Measurements from ENCODE around the gene TRPV6.

Gene TRPV6

GRCh38 chr7:142915315-142915714 is 29.8 kb upstream of the TRPV6 start:
- H3K9me3 Mint-ChIP-seq, result no peaks in the 10 kb centered on the region
- no peaks in the 10 kb centered on the region for H3K36me3 Mint-ChIP-seq
- H3K27me3 Mint-ChIP-seq, result peaks cover 19% of the 10 kb centered on the region
- no peaks in the 10 kb centered on the region for H3K4me1 Mint-ChIP-seq
- ATAC-seq (ENCODE audit: low read depth), result no peak
- no peak for DNase-seq (ENCODE audit: low spot score in 2 of 2)
- no peak overlapping the region for H3K4me3 Mint-ChIP-seq
- H3K27ac Mint-ChIP-seq, result no peak overlapping the region

DNA sequence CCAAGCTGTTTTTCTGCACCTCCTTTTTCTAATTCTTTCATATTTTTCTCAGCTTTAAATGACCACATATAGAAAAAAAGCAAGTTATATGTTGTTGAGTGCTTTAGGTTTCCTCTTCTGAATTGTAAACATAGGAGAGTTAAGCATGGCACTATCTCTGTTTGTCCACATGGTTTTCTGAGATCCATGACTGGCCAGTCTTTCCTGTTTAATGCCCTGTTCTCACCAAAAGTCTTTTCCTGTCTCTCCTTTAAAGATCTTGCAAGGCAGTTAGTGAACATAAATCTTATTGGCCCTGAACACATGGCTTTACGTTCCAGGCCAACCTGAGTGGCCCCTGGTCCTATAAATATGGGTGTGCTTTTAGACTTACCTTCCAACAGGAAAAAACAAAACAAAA is 28.6 kb upstream of the TRPV6 start:
- H3K4me3 Mint-ChIP-seq, result no peak overlapping the region
- H3K27me3 Mint-ChIP-seq, result peaks cover 16% of the 10 kb centered on the region
- H3K36me3 Mint-ChIP-seq, result no peaks in the 10 kb centered on the region
- DNase-seq (ENCODE audit: low spot score in 2 of 2), result no peak
- H3K9me3 Mint-ChIP-seq, result no peaks in the 10 kb centered on the region
- H3K27ac Mint-ChIP-seq, result no peak overlapping the region
- no peaks in the 10 kb centered on the region for H3K4me1 Mint-ChIP-seq
- no peak for ATAC-seq (ENCODE audit: low read depth)

DNA sequence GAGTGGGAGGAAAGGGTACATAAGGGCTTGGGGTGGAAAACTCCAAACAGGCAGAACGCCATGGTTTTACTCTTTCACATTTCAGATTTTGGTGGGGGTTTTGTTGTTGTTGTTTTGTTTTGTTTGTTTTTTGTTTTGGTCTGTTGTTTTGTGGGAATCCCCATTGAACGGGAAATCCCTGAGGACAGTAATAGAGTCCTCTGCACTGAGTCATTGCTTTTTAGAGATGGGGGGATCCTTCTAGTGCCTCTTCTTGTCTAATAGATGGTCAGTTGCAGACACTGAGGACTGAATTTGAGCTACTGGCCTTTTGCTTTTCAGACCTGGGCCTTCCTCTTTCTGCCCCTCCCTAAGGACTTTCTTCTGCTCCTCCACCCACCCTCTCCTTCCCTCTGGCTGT is 28.0 kb upstream of the TRPV6 start:
- no peaks in the 10 kb centered on the region for H3K9me3 Mint-ChIP-seq
- peaks cover 17% of the 10 kb centered on the region for H3K27me3 Mint-ChIP-seq
- no peaks in the 10 kb centered on the region for H3K4me1 Mint-ChIP-seq
- no peak overlapping the region for H3K27ac Mint-ChIP-seq
- H3K36me3 Mint-ChIP-seq, result no peaks in the 10 kb centered on the region
- H3K4me3 Mint-ChIP-seq, result no peak overlapping the region
- no peak for DNase-seq (ENCODE audit: low spot score in 2 of 2)
- no peak for ATAC-seq (ENCODE audit: low read depth)

GRCh38 chr7:142913051-142913450 is 27.5 kb upstream of the TRPV6 start:
- no peaks in the 10 kb centered on the region for H3K9me3 Mint-ChIP-seq
- no peaks in the 10 kb centered on the region for H3K36me3 Mint-ChIP-seq
- no peak for DNase-seq (ENCODE audit: low spot score in 2 of 2)
- H3K27me3 Mint-ChIP-seq, result peaks cover 13% of the 10 kb centered on the region
- ATAC-seq (ENCODE audit: low read depth), result no peak
- H3K4me3 Mint-ChIP-seq, result no peak overlapping the region
- no peaks in the 10 kb centered on the region for H3K4me1 Mint-ChIP-seq
- no peak overlapping the region for H3K27ac Mint-ChIP-seq

DNA sequence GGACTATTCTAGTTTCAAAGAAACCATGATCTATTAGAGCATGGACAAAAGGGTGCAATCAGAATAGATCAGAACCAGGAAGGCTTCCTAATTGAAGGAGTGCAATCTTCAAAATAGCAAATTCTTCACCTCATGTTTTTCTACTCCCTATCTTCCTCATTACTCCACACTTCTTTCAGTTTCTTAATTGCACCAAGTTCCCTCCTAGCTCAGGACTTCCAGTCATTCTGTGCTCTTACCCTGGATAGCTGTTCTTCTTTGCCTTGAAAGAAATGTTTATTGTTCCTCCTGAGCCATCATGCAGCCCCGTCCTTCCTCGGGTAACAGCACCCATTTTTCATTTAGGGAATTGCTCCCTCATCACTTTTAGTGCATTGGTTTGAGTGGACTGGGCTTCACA is 24.9 kb upstream of the TRPV6 start:
- Mint-ChIP-seq H3K36me3 (no peaks in the 10 kb centered on the region), H3K4me3 (no peak overlapping the region), H3K27me3 (peaks cover 13% of the 10 kb centered on the region), H3K27ac (no peak overlapping the region), H3K9me3 (peaks cover 3% of the 10 kb centered on the region), H3K4me1 (no peaks in the 10 kb centered on the region)
- ATAC-seq (ENCODE audit: low read depth) (no peak), DNase-seq (ENCODE audit: low spot score in 2 of 2) (no peak)

DNA sequence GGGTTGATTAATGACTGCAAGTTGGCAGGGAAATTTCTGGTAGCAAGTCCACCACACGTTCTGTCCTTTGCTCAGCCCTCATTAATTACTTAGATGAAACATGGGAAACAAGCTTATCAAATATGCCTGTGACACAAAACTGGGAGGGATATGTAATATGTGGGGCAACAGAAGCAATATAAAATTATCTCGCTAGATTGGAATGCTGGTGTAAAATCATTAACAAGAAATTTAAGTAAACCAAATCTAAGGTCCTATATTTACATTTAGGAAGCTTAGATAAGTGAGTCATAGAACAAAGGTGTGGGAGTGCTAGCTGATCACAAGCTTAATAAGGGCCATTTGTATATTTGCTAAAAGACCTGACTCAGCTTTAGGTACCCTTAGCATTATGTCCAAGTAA is 24.5 kb upstream of the TRPV6 start:
- H3K4me1 Mint-ChIP-seq, result no peaks in the 10 kb centered on the region
- no peak for ATAC-seq (ENCODE audit: low read depth)
- H3K27me3 Mint-ChIP-seq, result peaks cover 13% of the 10 kb centered on the region
- H3K9me3 Mint-ChIP-seq, result peaks cover 3% of the 10 kb centered on the region
- DNase-seq (ENCODE audit: low spot score in 2 of 2), result no peak
- no peak overlapping the region for H3K4me3 Mint-ChIP-seq
- H3K27ac Mint-ChIP-seq, result no peak overlapping the region
- no peaks in the 10 kb centered on the region for H3K36me3 Mint-ChIP-seq

DNA sequence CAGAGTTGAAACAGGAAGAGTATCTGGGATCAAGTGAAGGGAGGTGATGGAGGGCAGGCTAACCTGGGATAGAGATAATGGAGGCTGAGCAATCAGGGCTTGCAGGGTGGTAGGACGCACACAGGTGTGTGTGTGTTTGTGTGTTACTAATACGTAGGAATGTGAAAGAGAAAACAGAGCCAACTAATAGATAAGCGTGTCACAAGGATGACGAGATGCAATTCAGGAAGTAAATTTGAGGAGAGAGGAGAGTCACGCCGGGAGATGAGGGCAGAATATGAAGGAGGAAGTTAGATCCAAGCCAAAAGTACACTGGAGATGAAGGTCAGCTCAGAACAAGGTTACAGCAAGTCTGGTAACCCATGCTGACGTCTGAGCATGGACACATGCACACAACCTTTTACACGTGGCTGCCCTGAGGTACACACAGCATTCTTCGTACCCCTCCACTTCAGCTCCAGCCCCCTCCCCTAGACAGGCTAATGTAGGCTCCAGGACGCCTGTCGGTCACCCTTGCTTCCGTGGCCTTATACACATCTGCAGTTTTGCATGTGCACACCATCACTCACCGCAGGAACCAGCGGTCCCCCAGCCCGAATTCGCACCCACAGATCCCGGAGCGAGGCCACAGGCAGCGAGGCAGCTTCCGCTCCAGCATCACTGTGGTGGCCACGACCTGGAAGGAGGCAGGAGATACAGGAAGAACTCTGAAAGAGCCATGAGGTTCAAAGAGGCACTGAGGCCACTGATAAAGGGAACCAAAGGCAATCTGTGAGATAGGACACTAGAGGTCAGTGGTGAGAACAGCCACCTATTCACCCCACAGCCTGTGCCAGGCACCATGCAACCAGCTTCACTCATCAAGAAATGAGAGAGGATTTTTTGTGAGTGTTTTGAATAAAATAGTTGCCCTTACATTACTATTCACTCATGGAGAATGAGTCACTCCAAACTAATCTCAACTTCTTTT is 23.7 kb upstream of the TRPV6 start:
- no peaks in the 10 kb centered on the region for H3K4me1 Mint-ChIP-seq
- DNase-seq (ENCODE audit: low spot score in 2 of 2) (peak in 1 of 2 donors; percentile 9), ATAC-seq (ENCODE audit: low read depth) (peak; percentile 76)
- H3K36me3 Mint-ChIP-seq, result no peaks in the 10 kb centered on the region
- no peak overlapping the region for H3K4me3 Mint-ChIP-seq
- peaks cover 3% of the 10 kb centered on the region for H3K9me3 Mint-ChIP-seq
- peaks cover 13% of the 10 kb centered on the region for H3K27me3 Mint-ChIP-seq
- no peak overlapping the region for H3K27ac Mint-ChIP-seq

DNA sequence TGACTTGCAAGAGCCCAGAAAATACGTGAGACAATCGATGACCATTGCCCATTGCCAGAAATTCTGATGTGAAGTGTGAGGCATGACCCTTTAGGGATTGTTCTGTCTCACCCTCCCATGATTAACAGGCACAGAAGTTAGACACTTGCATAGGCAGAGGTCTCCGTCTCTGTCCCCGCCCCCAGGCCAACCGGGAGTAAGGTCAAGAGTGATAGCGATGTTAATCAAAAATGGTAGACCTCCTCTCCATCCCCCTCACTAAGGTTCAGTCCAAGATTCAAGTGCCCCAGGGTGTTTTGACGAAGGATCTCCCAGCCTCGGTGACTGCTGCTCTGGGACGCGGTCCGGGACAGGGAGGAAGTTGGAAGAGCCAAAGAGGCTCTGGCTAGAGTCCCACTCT is 22.7 kb upstream of the TRPV6 start:
- no peak for DNase-seq (ENCODE audit: low spot score in 2 of 2)
- Mint-ChIP-seq H3K27me3 (peaks cover 11% of the 10 kb centered on the region), H3K36me3 (no peaks in the 10 kb centered on the region), H3K27ac (no peak overlapping the region), H3K4me3 (no peak overlapping the region), H3K4me1 (no peaks in the 10 kb centered on the region), H3K9me3 (peaks cover 3% of the 10 kb centered on the region)
- no peak for ATAC-seq (ENCODE audit: low read depth)

GRCh38 chr7:142906643-142907042 is 21.1 kb upstream of the TRPV6 start:
- H3K4me1 Mint-ChIP-seq, result no peaks in the 10 kb centered on the region
- DNase-seq (ENCODE audit: low spot score in 2 of 2) (no peak), ATAC-seq (ENCODE audit: low read depth) (no peak)
- no peak overlapping the region for H3K4me3 Mint-ChIP-seq
- H3K27me3 Mint-ChIP-seq, result peaks cover 11% of the 10 kb centered on the region
- no peak overlapping the region for H3K27ac Mint-ChIP-seq
- peaks cover 2% of the 10 kb centered on the region for H3K36me3 Mint-ChIP-seq
- peaks cover 4% of the 10 kb centered on the region for H3K9me3 Mint-ChIP-seq

GRCh38 chr7:142905759-142906158 is 20.2 kb upstream of the TRPV6 start:
- ATAC-seq (ENCODE audit: low read depth), result no peak
- no peak for DNase-seq (ENCODE audit: low spot score in 2 of 2)
- Mint-ChIP-seq H3K36me3 (peaks cover 2% of the 10 kb centered on the region), H3K4me1 (no peaks in the 10 kb centered on the region), H3K27ac (no peak overlapping the region), H3K27me3 (peaks cover 7% of the 10 kb centered on the region), H3K4me3 (no peak overlapping the region), H3K9me3 (peaks cover 4% of the 10 kb centered on the region)

DNA sequence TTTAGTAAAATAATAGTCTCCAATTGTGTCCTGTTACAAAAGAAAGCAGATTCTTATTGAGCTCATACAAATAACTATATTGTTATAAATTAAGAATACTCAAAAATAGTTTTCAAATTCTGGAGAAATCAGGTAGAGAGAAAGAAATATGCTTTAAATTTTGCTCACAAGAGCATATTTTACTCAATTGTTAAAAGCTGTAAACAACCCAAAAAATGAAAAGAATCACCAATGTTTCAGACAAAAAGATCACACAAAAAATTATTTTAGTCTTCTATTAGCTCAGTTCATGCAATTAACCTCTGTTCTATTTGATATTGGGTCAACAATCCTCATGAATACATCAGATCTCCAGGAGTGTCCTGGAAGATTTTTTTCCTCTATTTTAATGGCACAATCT is 18.6 kb upstream of the TRPV6 start:
- H3K27ac Mint-ChIP-seq, result no peak overlapping the region
- peaks cover 4% of the 10 kb centered on the region for H3K9me3 Mint-ChIP-seq
- no peak for DNase-seq (ENCODE audit: low spot score in 2 of 2)
- H3K27me3 Mint-ChIP-seq, result peaks cover 10% of the 10 kb centered on the region
- H3K4me3 Mint-ChIP-seq, result no peak overlapping the region
- ATAC-seq (ENCODE audit: low read depth), result no peak
- peaks cover 3% of the 10 kb centered on the region for H3K4me1 Mint-ChIP-seq
- peaks cover 2% of the 10 kb centered on the region for H3K36me3 Mint-ChIP-seq

GRCh38 chr7:142901426-142902259 is 16.1 kb upstream of the TRPV6 start:
- Mint-ChIP-seq H3K27me3 (peaks cover 14% of the 10 kb centered on the region), H3K36me3 (peaks cover 2% of the 10 kb centered on the region), H3K4me3 (no peak overlapping the region), H3K9me3 (peaks cover 4% of the 10 kb centered on the region), H3K27ac (no peak overlapping the region), H3K4me1 (peaks cover 3% of the 10 kb centered on the region)
- DNase-seq (ENCODE audit: low spot score in 2 of 2) (no peak), ATAC-seq (ENCODE audit: low read depth) (no peak)

DNA sequence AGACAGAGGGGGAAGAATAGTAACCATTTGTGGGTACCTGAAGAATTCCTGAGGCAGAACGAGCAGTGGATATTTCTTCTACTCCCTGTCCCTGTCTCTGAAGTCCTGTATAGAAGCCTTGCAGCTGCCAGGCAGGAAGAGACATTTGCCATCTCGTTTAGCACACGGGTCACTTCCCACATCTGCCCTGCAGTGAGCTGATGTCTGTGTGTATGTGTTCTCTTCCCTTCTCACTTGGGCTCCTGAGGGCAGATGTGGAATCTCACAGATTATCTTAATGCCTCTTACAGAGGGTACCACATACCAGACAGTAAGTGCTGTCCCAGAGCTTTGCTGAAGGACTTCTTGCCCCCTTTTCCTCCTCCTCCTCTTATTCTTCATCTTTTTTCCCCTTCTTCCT is 14.1 kb upstream of the TRPV6 start:
- Mint-ChIP-seq H3K27ac (no peak overlapping the region), H3K4me3 (no peak overlapping the region), H3K9me3 (peaks cover 2% of the 10 kb centered on the region), H3K4me1 (peaks cover 3% of the 10 kb centered on the region), H3K27me3 (peaks cover 20% of the 10 kb centered on the region), H3K36me3 (peaks cover 2% of the 10 kb centered on the region)
- DNase-seq (ENCODE audit: low spot score in 2 of 2) (no peak), ATAC-seq (ENCODE audit: low read depth) (no peak)

- Mint-ChIP-seq H3K9me3 (peaks cover 2% of the 10 kb centered on the region), H3K4me1 (peaks cover 3% of the 10 kb centered on the region), H3K36me3 (peaks cover 2% of the 10 kb centered on the region), H3K27ac (no peak overlapping the region), H3K4me3 (no peak overlapping the region), H3K27me3 (peaks cover 23% of the 10 kb centered on the region)
- DNase-seq (ENCODE audit: low spot score in 2 of 2), result no peak
- ATAC-seq (ENCODE audit: low read depth), result no peak
These were observed 13.0 kb upstream of the TRPV6 start for GRCh38 chr7:142898377-142899170.
